Right ventricle myocardium inferior (tissue), 1 donor: ENCODE measurements around the gene POU2F2. TPM values are rescaled to one million over a fixed set of nuclear protein-coding genes. Genes with fewer than 3 reads are reported as not detected.

Experiments
- ATAC-seq: fragments of 200-7000 bp; cut with Tn5 transposase; one replicate; pipeline ENCODE4 v1.9.1; 2020; ENCODE audit warnings: mild to moderate bottlenecking, moderate library complexity
- DNase-seq: peaks from one replicate; pipeline ENCODE4 v3.0.0; 2021; ENCODE audit errors: missing footprints
- intact Hi-C: fragments of 100-400 bp; cut with DNase I; formaldehyde crosslinking; loops from one replicate; pipeline ENCODE4 v1.11.0; 2022
- long read RNA-seq: library from polyadenylated mRNA; unstranded; transcript quantifications from one replicate; pipeline ENCODE4 v2.0.0, GENCODE V29; 2021
- total RNA-seq: library from RNA; stranded (reverse); fragmentation: NEBNext Ultra II Directional; extraction: Animal tissue kit (Norgen Biotek cat#: 25700); gene quantifications from one replicate; pipeline ENCODE4 v1.2.1, GENCODE V29; 2021
- donor health status: DM: no; HTN: yes; CAD: no; lungs with severe emphysema.

Gene POU2F2
- 1.5 TPM for total RNA-seq
- long read RNA-seq, full-length matches to known transcripts, result 1 of 1 reads
- long read RNA-seq, partial matches to known transcripts, result 0 of 1 reads
- long read RNA-seq, other reads (novel, unspliced or antisense), result 0 of 1 reads

GRCh38 chr19:42132030-42132628, at the start of gene POU2F2:
Gene POU2F2 (minus strand): TSS chr19:42132446. CDS start chr19:42132411, 35 bp downstream.
- peak; percentile 38 for ATAC-seq
- intact Hi-C loops, result loop anchor here (2.0 to 10.0 kb wide), 3 partner anchors 53 to 193 kb away; partner anchors contain the start of gene MEGF8
- no peak for DNase-seq

- no peak for DNase-seq
- no peak for ATAC-seq
- intact Hi-C loops, result no loop called here
Observed at GRCh38 chr19:42178791-42179674, 46.8 kb upstream of the POU2F2 start.

- ATAC-seq (no peak), DNase-seq (no peak)
- intact Hi-C loops, result no loop called here
Observed at GRCh38 chr19:42177686-42178019, 45.4 kb upstream of the POU2F2 start.

GRCh38 chr19:42176990-42177685, 44.9 kb upstream of the POU2F2 start:
- ATAC-seq (peak; percentile 91), DNase-seq (peak; percentile 91)
- intact Hi-C loops, result no loop called here

- ATAC-seq, result peak; percentile 44
- no peak for DNase-seq
- intact Hi-C loops, result no loop called here
Observed at GRCh38 chr19:42176649-42176989, 44.4 kb upstream of the POU2F2 start.

- intact Hi-C loops, result no loop called here
- ATAC-seq (no peak), DNase-seq (no peak)
Observed at GRCh38 chr19:42175952-42176648, 43.9 kb upstream of the POU2F2 start.

GRCh38 chr19:42174958-42175734, 42.9 kb upstream of the POU2F2 start:
- DNase-seq (no peak), ATAC-seq (no peak)
- intact Hi-C loops, result no loop called here

GRCh38 chr19:42174188-42174587, 41.9 kb upstream of the POU2F2 start:
- intact Hi-C loops, result no loop called here
- DNase-seq (no peak), ATAC-seq (no peak)

- intact Hi-C loops, result no loop called here
- no peak for DNase-seq
- no peak for ATAC-seq
Observed at GRCh38 chr19:42173695-42174094, 41.4 kb upstream of the POU2F2 start.

- intact Hi-C loops, result no loop called here
- no peak for DNase-seq
- no peak for ATAC-seq
Observed at GRCh38 chr19:42172261-42172660, 40.0 kb upstream of the POU2F2 start.

GRCh38 chr19:42170715-42171114, 38.5 kb upstream of the POU2F2 start:
- intact Hi-C loops, result no loop called here
- ATAC-seq (no peak), DNase-seq (no peak)

GRCh38 chr19:42169486-42170413, 37.5 kb upstream of the POU2F2 start:
- intact Hi-C loops, result no loop called here
- ATAC-seq (no peak), DNase-seq (no peak)

GRCh38 chr19:42168206-42168605, 36.0 kb upstream of the POU2F2 start:
- DNase-seq (no peak), ATAC-seq (no peak)
- intact Hi-C loops, result no loop called here

- DNase-seq (no peak), ATAC-seq (no peak)
- intact Hi-C loops, result no loop called here
Observed at GRCh38 chr19:42166316-42166715, 34.1 kb upstream of the POU2F2 start.

- intact Hi-C loops, result no loop called here
- no peak for DNase-seq
- no peak for ATAC-seq
Observed at GRCh38 chr19:42165146-42165545, 32.9 kb upstream of the POU2F2 start.

- DNase-seq (no peak), ATAC-seq (no peak)
- intact Hi-C loops, result no loop called here
Observed at GRCh38 chr19:42161616-42162263, 29.5 kb upstream of the POU2F2 start.

- ATAC-seq (no peak), DNase-seq (no peak)
- intact Hi-C loops, result no loop called here
Observed at GRCh38 chr19:42159942-42160341, 27.7 kb upstream of the POU2F2 start.
